SU-DHL-6 (cell line): ENCODE results near the gene ADD3.

Experiments
- EZH2phosphoT487 ChIP-seq: fragments of 200-600 bp; sonication (generic), shearing (Covaris generic); conservative IDR thresholded peaks from 2 replicates; pipeline ENCODE4 v1.6.1; 2018; ENCODE audit warnings: mild to moderate bottlenecking, antibody characterized with exemption, low read length, moderate library complexity, mixed read lengths
- TF ChIP-seq, protein P1 (sequence below): fragments of 200-600 bp; sonication (generic); IDR thresholded peaks from one replicate; pipeline ENCODE4 v1.5.1; 2017; ENCODE audit warnings: antibody characterized with exemption, mild to moderate bottlenecking, low read length, moderate library complexity; ENCODE audit not compliant: insufficient read depth, poor library complexity, severe bottlenecking

DNA sequence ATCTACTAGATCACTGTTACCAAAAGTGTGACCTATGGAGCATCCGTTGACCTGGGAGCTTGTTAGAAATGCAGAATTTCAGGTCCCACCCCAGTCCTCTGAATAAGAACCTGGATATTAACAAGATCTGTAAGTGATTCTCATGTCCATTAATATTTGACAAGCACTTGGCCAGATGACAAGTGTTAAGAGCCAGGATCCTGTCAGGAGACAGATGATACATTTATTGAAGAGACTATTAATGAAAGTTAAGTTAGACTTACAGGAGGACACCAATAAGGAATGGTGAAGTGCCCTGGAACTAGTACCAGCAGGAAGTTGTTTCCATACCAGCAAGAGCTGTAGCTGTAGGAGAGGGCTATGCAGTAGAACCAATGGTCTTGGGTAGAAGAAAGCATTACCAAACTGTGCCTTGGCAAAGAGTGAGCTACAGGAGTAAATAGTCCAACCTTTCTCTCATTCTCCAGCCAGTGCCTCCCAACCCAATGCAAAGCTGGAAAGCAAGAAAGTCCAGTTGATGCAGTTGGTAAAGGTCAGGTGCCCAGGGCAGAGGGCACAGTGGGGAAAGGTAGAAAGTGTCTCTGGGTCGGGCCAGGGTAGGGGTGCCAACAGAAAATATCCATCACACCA lies 35.3 kb upstream of the ADD3 start:
- TF ChIP-seq, protein P1, sequence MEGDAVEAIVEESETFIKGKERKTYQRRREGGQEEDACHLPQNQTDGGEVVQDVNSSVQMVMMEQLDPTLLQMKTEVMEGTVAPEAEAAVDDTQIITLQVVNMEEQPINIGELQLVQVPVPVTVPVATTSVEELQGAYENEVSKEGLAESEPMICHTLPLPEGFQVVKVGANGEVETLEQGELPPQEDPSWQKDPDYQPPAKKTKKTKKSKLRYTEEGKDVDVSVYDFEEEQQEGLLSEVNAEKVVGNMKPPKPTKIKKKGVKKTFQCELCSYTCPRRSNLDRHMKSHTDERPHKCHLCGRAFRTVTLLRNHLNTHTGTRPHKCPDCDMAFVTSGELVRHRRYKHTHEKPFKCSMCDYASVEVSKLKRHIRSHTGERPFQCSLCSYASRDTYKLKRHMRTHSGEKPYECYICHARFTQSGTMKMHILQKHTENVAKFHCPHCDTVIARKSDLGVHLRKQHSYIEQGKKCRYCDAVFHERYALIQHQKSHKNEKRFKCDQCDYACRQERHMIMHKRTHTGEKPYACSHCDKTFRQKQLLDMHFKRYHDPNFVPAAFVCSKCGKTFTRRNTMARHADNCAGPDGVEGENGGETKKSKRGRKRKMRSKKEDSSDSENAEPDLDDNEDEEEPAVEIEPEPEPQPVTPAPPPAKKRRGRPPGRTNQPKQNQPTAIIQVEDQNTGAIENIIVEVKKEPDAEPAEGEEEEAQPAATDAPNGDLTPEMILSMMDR, result no peak
- no peak for TF ChIP-seq EZH2phosphoT487
